Tibial artery (tissue), 4 donors: ENCODE results near the gene HSPE1.
A peak's percentile ranks its signal among the peaks of the same experiment; 100 is the strongest.

Source experiments
- DNase-seq, 2 donors: peaks; one replicate each; pipeline ENCODE4 v3.0.0-alpha.2; 2019
- H3K27ac ChIP-seq, 2 donors: fragments of 200-600 bp; sonication (generic) in 1 of 2; 1 replicate in 1 of 2; 2 replicates in 1 of 2; pipeline ENCODE4 v1.5.1; 2018 to 2019; ENCODE audit warnings: mild to moderate bottlenecking in 1 of 2
- H3K27me3 ChIP-seq, 2 donors: fragments of 200-600 bp; sonication (generic) in 1 of 2; one replicate each; pipeline versions ENCODE4 v1.5.1 to v1.6.0; 2016 to 2019
- H3K36me3 ChIP-seq, 3 donors: fragments of 200-600 bp; sonication (generic) in 2 of 3; one replicate each; pipeline ENCODE4 v1.5.1; 2016 to 2019; ENCODE audit warnings: mild to moderate bottlenecking in 2 of 3
- H3K4me1 ChIP-seq, 4 donors: fragments of 200-600 bp; sonication (generic) in 2 of 4; 1 replicate in 3 of 4; 2 replicates in 1 of 4; pipeline ENCODE4 v1.5.1; 2016 to 2019
- H3K4me3 ChIP-seq, 2 donors: fragments of 200-600 bp; sonication (generic) in 1 of 2; 1 replicate in 1 of 2; 2 replicates in 1 of 2; pipeline ENCODE4 v1.5.1; 2018 to 2019; ENCODE audit warnings: mild to moderate bottlenecking in 2 of 2
- H3K9me3 ChIP-seq, 3 donors: fragments of 200-600 bp; sonication (generic) in 1 of 3; one replicate each; pipeline ENCODE4 v1.5.1; 2016 to 2019
- CTCF ChIP-seq, 2 experiments: fragments of 200-600 bp in 1 of 2; fragments of 450-650 bp in 1 of 2; IDR thresholded peaks; one replicate each; pipeline ENCODE4 v1.5.1; 2017 to 2019; ENCODE audit warnings: antibody characterized with exemption in 2 of 2, mild to moderate bottlenecking in 1 of 2, moderate library complexity in 1 of 2
- intact Hi-C: fragments of 100-400 bp; cut with DNase I; formaldehyde crosslinking; loops from one replicate; pipeline ENCODE4 v1.15.0; 2023; ENCODE audit warnings: low total_unique reads

Gene HSPE1

GRCh38 chr2:197504512-197504911 lies 4.3 kb downstream of the HSPE1 start:
- no peaks in the 10 kb centered on the region for H3K27me3 ChIP-seq
- peaks cover 6 to 23% (median 8%) of the 10 kb centered on the region in 3 donors for H3K36me3 ChIP-seq
- no peaks in the 10 kb centered on the region for H3K9me3 ChIP-seq
- H3K27ac ChIP-seq = no peak overlapping the region
- intact Hi-C loops = no loop called here
- TF ChIP-seq CTCF (IDR thresholded peaks at IDR 0.05) = no peak
- H3K4me1 ChIP-seq = peaks cover 0 to 19% (median 13%) of the 10 kb centered on the region in 4 donors
- no peak overlapping the region for H3K4me3 ChIP-seq
- DNase-seq = no peak

- Histone ChIP-seq H3K4me3 (no peak overlapping the region), H3K9me3 (no peaks in the 10 kb centered on the region), H3K27ac (no peak overlapping the region), H3K27me3 (no peaks in the 10 kb centered on the region), H3K4me1 (peaks cover 0 to 11% (median 7%) of the 10 kb centered on the region in 4 donors), H3K36me3 (peaks cover 6 to 23% (median 8%) of the 10 kb centered on the region in 3 donors)
- no peak for TF ChIP-seq CTCF (IDR thresholded peaks at IDR 0.05)
- intact Hi-C loops = no loop called here
- no peak for DNase-seq
Measured at GRCh38 chr2:197506658-197507057, 6.5 kb downstream of the HSPE1 start.

GRCh38 chr2:197513915-197514314 lies 13.7 kb downstream of the HSPE1 start:
- H3K4me1 ChIP-seq = peaks cover 0 to 29% (median 11%) of the 10 kb centered on the region in 4 donors
- peak overlapping the region in 1 of 2 donors; percentile 92 for H3K27ac ChIP-seq
- DNase-seq = no peak
- TF ChIP-seq CTCF (IDR thresholded peaks at IDR 0.05) = no peak
- no peak overlapping the region for H3K4me3 ChIP-seq
- H3K9me3 ChIP-seq = no peaks in the 10 kb centered on the region
- H3K27me3 ChIP-seq = no peaks in the 10 kb centered on the region
- H3K36me3 ChIP-seq = no peaks in the 10 kb centered on the region
- intact Hi-C loops = no loop called here

- H3K27me3 ChIP-seq = no peaks in the 10 kb centered on the region
- H3K36me3 ChIP-seq = no peaks in the 10 kb centered on the region
- peak overlapping the region; percentile 92 to 94 for H3K27ac ChIP-seq
- TF ChIP-seq CTCF (IDR thresholded peaks at IDR 0.05) = no peak
- intact Hi-C loops = no loop called here
- no peak for DNase-seq
- peak overlapping the region; percentile 90 to 93 for H3K4me3 ChIP-seq
- H3K4me1 ChIP-seq = peaks cover 0 to 37% (median 14%) of the 10 kb centered on the region in 4 donors
- H3K9me3 ChIP-seq = no peaks in the 10 kb centered on the region
Measured at GRCh38 chr2:197514754-197515153, 14.6 kb downstream of the HSPE1 start.

- DNase-seq = no peak
- Histone ChIP-seq H3K9me3 (no peaks in the 10 kb centered on the region), H3K27ac (peak overlapping the region; percentile 92 to 94), H3K4me3 (peak overlapping the region; percentile 90 to 93), H3K36me3 (no peaks in the 10 kb centered on the region), H3K4me1 (peaks cover 0 to 37% (median 14%) of the 10 kb centered on the region in 4 donors), H3K27me3 (no peaks in the 10 kb centered on the region)
- intact Hi-C loops = no loop called here
- TF ChIP-seq CTCF (IDR thresholded peaks at IDR 0.05) = no peak
Measured at GRCh38 chr2:197515315-197515738, 15.1 kb downstream of the HSPE1 start.
